ENCODE measurements around the gene JPH4. TPM values are rescaled to one million over a fixed set of nuclear protein-coding genes. Genes with fewer than 3 reads are reported as not detected.

The JPH4 gene
- total RNA-seq, 5 donors from 2014 or later (not counting 1 experiment from before 2014, with no cell fraction given), result 0.10 to 0.13 TPM; not detected in 3

DNA sequence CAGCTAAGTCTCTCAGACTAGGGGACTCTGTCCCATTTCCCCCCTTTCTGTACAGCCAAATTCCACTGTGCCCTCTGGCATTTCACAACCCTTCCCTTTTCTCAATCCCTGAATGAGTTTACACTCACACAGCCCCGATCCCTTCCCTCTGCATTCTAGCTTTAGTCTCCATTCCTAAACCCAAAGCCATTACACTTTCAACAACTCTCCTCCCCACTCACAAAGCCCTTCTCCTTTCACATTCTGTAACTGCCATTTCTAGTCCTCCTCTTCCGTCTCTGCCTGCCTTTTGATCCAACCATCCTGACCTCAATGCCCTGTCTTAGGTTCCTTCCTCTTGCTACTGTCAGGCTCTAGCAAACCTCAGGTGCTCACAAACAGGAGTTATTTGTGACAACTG lies 30.7 kb downstream of the JPH4 start:
- H3K9me3 ChIP-seq, result no peaks in the 10 kb centered on the region
- DNase-seq (no peak), ATAC-seq (replicated peaks in 1 of 4) (no peak)
- H3K36me3 ChIP-seq (ENCODE audit: control insufficient read depth in 2 of 2, extremely low read depth in 1 of 2, insufficient read depth in 1 of 2, low read length in 1 of 2), result no peaks in the 10 kb centered on the region
- H3K27me3 ChIP-seq (replicated peaks in 1 of 2; ENCODE audit: control insufficient read depth in 2 of 2, extremely low read depth in 1 of 2, insufficient read depth in 2 of 2, low read length in 1 of 2), result peaks cover 0 to 19% of the 10 kb centered on the region in 2 experiments
- H3K4me1 ChIP-seq (ENCODE audit: control insufficient read depth in 1 of 2, extremely low read depth in 1 of 2, insufficient read depth in 2 of 2, low read length in 2 of 2), result peaks cover 0 to 16% of the 10 kb centered on the region in 2 experiments
- H3K36me3 Mint-ChIP-seq, result no peaks in the 10 kb centered on the region
- H3K4me3 ChIP-seq (ENCODE audit: control insufficient read depth in 1 of 2, extremely low read depth in 1 of 2, low read length in 1 of 2), result no peak overlapping the region
- H3K27ac Mint-ChIP-seq, result no peak overlapping the region
- peaks cover 6 to 8% (median 6%) of the 10 kb centered on the region in 3 donors for H3K4me1 Mint-ChIP-seq
- H3K27ac ChIP-seq (ENCODE audit: low read length), result no peak overlapping the region
- no peaks in the 10 kb centered on the region for H3K27me3 Mint-ChIP-seq
- CTCF ChIA-PET, result no interaction called here
- H3K9me3 Mint-ChIP-seq, result no peaks in the 10 kb centered on the region
- WGBS (ENCODE audit: insufficient coverage), result 86% methylated on average over 2 of the region's 2 CpGs
- no peak overlapping the region for H3K4me3 Mint-ChIP-seq
- POLR2A ChIA-PET, result no interaction called here

DNA sequence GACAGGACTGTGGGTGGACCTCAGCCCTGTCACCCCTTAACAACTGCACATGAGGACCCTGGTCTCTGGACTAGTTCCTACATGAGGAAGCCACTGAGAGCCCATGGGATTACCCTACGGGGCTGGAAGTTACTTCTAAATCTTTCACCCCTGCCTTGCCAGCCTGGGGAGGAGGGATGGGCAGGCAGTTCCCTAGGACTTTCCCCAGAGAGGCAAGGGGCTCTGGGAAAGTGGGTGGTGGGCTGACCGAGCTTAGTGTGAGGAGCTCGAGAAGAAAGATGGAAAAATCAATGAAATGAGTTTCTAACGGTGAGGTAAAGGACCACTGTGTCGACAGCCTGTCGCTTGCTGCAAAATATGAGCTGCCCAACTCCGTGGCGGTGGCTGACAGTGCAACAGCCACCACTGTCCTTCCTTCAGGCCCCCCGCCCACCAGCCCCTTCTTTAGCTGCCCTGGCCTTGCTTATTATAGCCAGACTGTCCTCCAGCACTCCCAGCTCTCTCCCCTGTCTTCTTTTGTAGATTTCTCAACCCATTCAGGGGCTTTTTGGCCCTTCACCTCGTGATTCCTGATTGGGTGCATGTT lies 32.0 kb downstream of the JPH4 start:
- no peaks in the 10 kb centered on the region for H3K36me3 ChIP-seq (ENCODE audit: control insufficient read depth in 2 of 2, extremely low read depth in 1 of 2, insufficient read depth in 1 of 2, low read length in 1 of 2)
- H3K9me3 ChIP-seq, result no peaks in the 10 kb centered on the region
- ChIA-PET CTCF (no interaction called here), POLR2A (no interaction called here)
- H3K4me1 ChIP-seq (ENCODE audit: control insufficient read depth in 1 of 2, extremely low read depth in 1 of 2, insufficient read depth in 2 of 2, low read length in 2 of 2), result peaks cover 0 to 11% of the 10 kb centered on the region in 2 experiments
- H3K4me3 Mint-ChIP-seq, result no peak overlapping the region
- H3K4me3 ChIP-seq (ENCODE audit: control insufficient read depth in 1 of 2, extremely low read depth in 1 of 2, low read length in 1 of 2), result no peak overlapping the region
- H3K4me1 Mint-ChIP-seq, result peaks cover 0 to 2% (median 2%) of the 10 kb centered on the region in 3 donors
- H3K9me3 Mint-ChIP-seq, result no peaks in the 10 kb centered on the region
- ATAC-seq (replicated peaks in 1 of 4) (no peak), DNase-seq (no peak)
- no peak overlapping the region for H3K27ac Mint-ChIP-seq
- H3K27me3 ChIP-seq (replicated peaks in 1 of 2; ENCODE audit: control insufficient read depth in 2 of 2, extremely low read depth in 1 of 2, insufficient read depth in 2 of 2, low read length in 1 of 2), result peaks cover 0 to 19% of the 10 kb centered on the region in 2 experiments
- H3K27me3 Mint-ChIP-seq, result no peaks in the 10 kb centered on the region
- no peak overlapping the region for H3K27ac ChIP-seq (ENCODE audit: low read length)
- 84% methylated on average over 5 of the region's 10 CpGs for WGBS (ENCODE audit: insufficient coverage)
- no peaks in the 10 kb centered on the region for H3K36me3 Mint-ChIP-seq

DNA sequence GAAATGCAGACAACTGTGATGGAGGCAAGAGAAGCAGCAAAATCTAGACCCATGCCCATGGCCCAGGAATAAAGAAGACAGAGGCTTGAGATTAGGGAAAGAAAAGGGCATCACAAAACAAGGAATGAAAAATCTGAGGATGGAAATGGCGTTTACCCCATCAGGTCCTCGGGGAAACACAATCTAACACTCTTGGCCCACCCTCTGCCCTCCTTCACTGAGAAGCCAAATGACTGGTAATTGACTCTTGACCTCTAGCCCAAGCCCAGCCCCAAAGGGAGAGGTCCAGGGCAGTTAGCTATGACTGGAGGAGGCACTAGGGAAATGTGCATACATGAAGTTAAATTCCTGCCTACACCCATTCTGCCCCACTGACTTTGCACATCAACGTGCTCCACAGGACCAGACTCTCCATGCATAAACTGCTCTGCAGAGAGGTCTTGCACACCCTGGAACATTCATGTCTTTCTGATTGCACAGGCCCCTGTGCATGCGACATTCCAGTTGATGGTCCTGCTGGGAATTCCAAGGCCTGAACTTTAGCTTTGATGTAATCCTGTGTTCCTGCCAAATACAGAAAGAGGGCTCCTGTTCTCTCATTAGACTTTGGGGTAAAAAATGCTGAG lies 32.7 kb downstream of the JPH4 start:
- Mint-ChIP-seq H3K27me3 (no peaks in the 10 kb centered on the region), H3K4me1 (peaks cover 0 to under 1% (median 0%) of the 10 kb centered on the region in 3 donors), H3K36me3 (no peaks in the 10 kb centered on the region), H3K27ac (no peak overlapping the region), H3K4me3 (no peak overlapping the region), H3K9me3 (no peaks in the 10 kb centered on the region)
- Histone ChIP-seq H3K4me3 (ENCODE audit: control insufficient read depth in 1 of 2, extremely low read depth in 1 of 2, low read length in 1 of 2) (no peak overlapping the region), H3K27me3 (replicated peaks in 1 of 2; ENCODE audit: control insufficient read depth in 2 of 2, extremely low read depth in 1 of 2, insufficient read depth in 2 of 2, low read length in 1 of 2) (peaks cover 0 to 12% of the 10 kb centered on the region in 2 experiments), H3K27ac (ENCODE audit: low read length) (no peak overlapping the region), H3K4me1 (ENCODE audit: control insufficient read depth in 1 of 2, extremely low read depth in 1 of 2, insufficient read depth in 2 of 2, low read length in 2 of 2) (peaks cover 0 to 6% of the 10 kb centered on the region in 2 experiments), H3K9me3 (no peaks in the 10 kb centered on the region), H3K36me3 (ENCODE audit: control insufficient read depth in 2 of 2, extremely low read depth in 1 of 2, insufficient read depth in 1 of 2, low read length in 1 of 2) (no peaks in the 10 kb centered on the region)
- WGBS (ENCODE audit: insufficient coverage), result 100% methylated on average over 1 of the region's 4 CpGs
- ATAC-seq (replicated peaks in 1 of 4) (no peak), DNase-seq (no peak)
- ChIA-PET CTCF (interaction anchor here in 1 of 2 donors (0.6 kb wide), 1 partner anchor 55 kb away, joined by 3 read pairs; no protein-coding TSS in a partner anchor), POLR2A (no interaction called here)

DNA sequence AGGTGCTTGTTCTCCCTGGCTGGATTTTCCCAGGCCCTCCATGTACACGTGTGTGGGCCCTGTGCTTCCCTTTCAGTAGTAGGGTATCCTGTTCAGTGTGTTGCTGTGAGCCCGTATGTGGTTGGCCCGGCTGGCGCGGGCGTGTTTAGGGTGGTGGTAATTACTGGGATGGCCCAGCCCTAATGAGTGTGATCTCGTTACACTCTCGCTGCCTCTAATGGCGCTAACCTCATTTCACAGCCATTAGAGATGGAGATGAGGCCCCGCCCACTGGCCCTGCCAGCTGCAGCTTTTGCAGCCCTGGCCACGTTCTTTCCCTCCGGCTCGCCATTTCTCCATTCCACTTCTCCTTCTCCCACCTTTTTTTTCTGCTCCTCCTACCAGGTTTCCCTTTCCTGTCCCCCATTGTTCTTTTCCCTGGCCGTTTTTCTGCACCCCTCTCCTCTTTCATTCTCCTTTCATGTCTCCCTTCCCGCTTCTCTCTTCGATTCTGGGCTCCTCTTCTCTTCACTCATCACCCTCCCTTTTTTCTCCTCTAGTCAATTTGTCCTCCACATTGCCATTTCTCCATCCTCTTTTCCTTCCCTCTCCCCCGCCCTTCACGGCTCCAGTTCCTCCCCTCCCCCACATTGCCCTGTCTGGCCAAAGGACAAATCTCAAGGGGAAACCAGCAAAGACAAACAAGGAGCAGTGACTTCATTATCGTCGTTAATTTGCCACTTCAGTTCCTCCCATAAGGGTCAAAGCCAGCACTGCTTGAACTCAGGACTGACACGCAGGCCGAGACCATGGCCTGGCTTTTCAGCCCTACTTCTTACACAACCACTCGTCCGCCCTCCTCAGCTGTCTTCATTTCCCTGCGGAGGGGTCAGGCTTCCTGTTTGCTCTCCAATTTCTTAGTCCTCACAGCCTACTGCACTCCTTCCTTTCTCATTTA lies 33.8 kb downstream of the JPH4 start:
- Histone ChIP-seq H3K4me1 (ENCODE audit: control insufficient read depth in 1 of 2, extremely low read depth in 1 of 2, insufficient read depth in 2 of 2, low read length in 2 of 2) (no peaks in the 10 kb centered on the region), H3K27me3 (replicated peaks in 1 of 2; ENCODE audit: control insufficient read depth in 2 of 2, extremely low read depth in 1 of 2, insufficient read depth in 2 of 2, low read length in 1 of 2) (peaks cover 0 to 2% of the 10 kb centered on the region in 2 experiments), H3K36me3 (ENCODE audit: control insufficient read depth in 2 of 2, extremely low read depth in 1 of 2, insufficient read depth in 1 of 2, low read length in 1 of 2) (no peaks in the 10 kb centered on the region), H3K27ac (ENCODE audit: low read length) (no peak overlapping the region), H3K4me3 (ENCODE audit: control insufficient read depth in 1 of 2, extremely low read depth in 1 of 2, low read length in 1 of 2) (no peak overlapping the region), H3K9me3 (no peaks in the 10 kb centered on the region)
- H3K36me3 Mint-ChIP-seq, result no peaks in the 10 kb centered on the region
- CTCF ChIA-PET, result interaction anchor here in 1 of 2 donors (0.6 kb wide), 1 partner anchor 54 kb away, joined by 3 read pairs; no protein-coding TSS in a partner anchor
- no peaks in the 10 kb centered on the region for H3K4me1 Mint-ChIP-seq
- no peaks in the 10 kb centered on the region for H3K9me3 Mint-ChIP-seq
- no peak overlapping the region for H3K27ac Mint-ChIP-seq
- WGBS (ENCODE audit: insufficient coverage), result 80% methylated on average over 22 of the region's 25 CpGs
- H3K4me3 Mint-ChIP-seq, result no peak overlapping the region
- ATAC-seq (replicated peaks in 1 of 4) (no peak), DNase-seq (no peak)
- H3K27me3 Mint-ChIP-seq, result peaks cover 0 to 2% of the 10 kb centered on the region in 2 donors
- POLR2A ChIA-PET, result no interaction called here

DNA sequence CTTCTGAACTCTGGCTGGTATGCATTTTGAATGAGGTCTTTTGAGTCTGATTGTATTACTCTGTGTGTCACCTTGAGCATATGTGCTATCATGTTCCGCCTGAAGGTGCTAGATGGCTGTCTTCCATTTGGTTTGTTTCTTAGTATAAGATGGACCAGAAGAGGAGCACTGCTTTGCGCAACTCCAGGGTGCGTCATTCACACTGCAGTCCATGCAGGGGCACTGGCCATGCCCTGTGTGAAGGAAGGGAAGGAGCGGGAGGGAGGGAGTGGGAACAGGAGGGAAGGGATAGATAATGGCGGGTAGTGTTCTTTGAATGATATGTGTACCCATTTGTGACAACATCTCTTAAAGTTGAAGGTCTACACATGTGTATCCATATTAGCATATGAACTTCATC lies 35.2 kb downstream of the JPH4 start:
- Mint-ChIP-seq H3K36me3 (no peaks in the 10 kb centered on the region), H3K27me3 (peaks cover 0 to 6% of the 10 kb centered on the region in 2 donors), H3K27ac (no peak overlapping the region), H3K4me3 (no peak overlapping the region), H3K9me3 (no peaks in the 10 kb centered on the region), H3K4me1 (no peaks in the 10 kb centered on the region)
- 94% methylated on average over 3 of the region's 5 CpGs for WGBS (ENCODE audit: insufficient coverage)
- Histone ChIP-seq H3K27me3 (replicated peaks in 1 of 2; ENCODE audit: control insufficient read depth in 2 of 2, extremely low read depth in 1 of 2, insufficient read depth in 2 of 2, low read length in 1 of 2) (peaks cover 0 to 9% of the 10 kb centered on the region in 2 experiments), H3K27ac (ENCODE audit: low read length) (no peak overlapping the region), H3K4me1 (ENCODE audit: control insufficient read depth in 1 of 2, extremely low read depth in 1 of 2, insufficient read depth in 2 of 2, low read length in 2 of 2) (peaks cover 0 to 3% of the 10 kb centered on the region in 2 experiments), H3K36me3 (ENCODE audit: control insufficient read depth in 2 of 2, extremely low read depth in 1 of 2, insufficient read depth in 1 of 2, low read length in 1 of 2) (no peaks in the 10 kb centered on the region), H3K9me3 (no peaks in the 10 kb centered on the region), H3K4me3 (ENCODE audit: control insufficient read depth in 1 of 2, extremely low read depth in 1 of 2, low read length in 1 of 2) (no peak overlapping the region)
- POLR2A ChIA-PET, result no interaction called here
- CTCF ChIA-PET, result no interaction called here
- ATAC-seq (replicated peaks in 1 of 4) (no peak), DNase-seq (no peak)

DNA sequence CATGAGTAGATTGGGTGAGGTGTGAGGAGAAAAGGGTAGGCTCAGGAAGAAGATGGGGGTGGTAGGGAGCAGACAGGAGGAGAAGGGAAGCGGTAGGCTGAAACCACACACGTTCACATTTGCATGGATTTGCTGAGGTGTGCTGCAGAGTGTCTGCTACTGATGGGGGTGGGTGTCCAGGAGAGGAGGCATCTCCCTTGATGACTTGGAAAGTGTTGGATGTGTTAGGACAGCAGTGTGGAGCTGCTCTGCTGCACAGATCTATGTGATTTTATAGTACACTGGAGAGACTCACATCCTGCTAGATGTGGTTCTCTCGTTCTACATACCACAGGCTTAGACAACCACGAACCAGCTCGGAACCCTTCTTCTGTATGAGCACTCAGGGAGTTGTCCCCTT lies 36.3 kb downstream of the JPH4 start:
- ChIA-PET CTCF (interaction anchor here (0.6 to 1.3 kb wide), 4 partner anchors 9 to 367 kb away, joined by 3 to 10 read pairs (median 4); no protein-coding TSS in a partner anchor), POLR2A (no interaction called here)
- ATAC-seq (replicated peaks in 1 of 4) (no peak), DNase-seq (no peak)
- Histone ChIP-seq H3K9me3 (no peaks in the 10 kb centered on the region), H3K36me3 (ENCODE audit: control insufficient read depth in 2 of 2, extremely low read depth in 1 of 2, insufficient read depth in 1 of 2, low read length in 1 of 2) (no peaks in the 10 kb centered on the region), H3K4me3 (ENCODE audit: control insufficient read depth in 1 of 2, extremely low read depth in 1 of 2, low read length in 1 of 2) (no peak overlapping the region), H3K27ac (ENCODE audit: low read length) (no peak overlapping the region), H3K4me1 (ENCODE audit: control insufficient read depth in 1 of 2, extremely low read depth in 1 of 2, insufficient read depth in 2 of 2, low read length in 2 of 2) (peaks cover 0 to 3% of the 10 kb centered on the region in 2 experiments), H3K27me3 (replicated peaks in 1 of 2; ENCODE audit: control insufficient read depth in 2 of 2, extremely low read depth in 1 of 2, insufficient read depth in 2 of 2, low read length in 1 of 2) (peaks cover 0 to 9% of the 10 kb centered on the region in 2 experiments)
- peaks cover 0 to 6% of the 10 kb centered on the region in 2 donors for H3K27me3 Mint-ChIP-seq
- no peak overlapping the region for H3K27ac Mint-ChIP-seq
- no peak overlapping the region for H3K4me3 Mint-ChIP-seq
- H3K9me3 Mint-ChIP-seq, result no peaks in the 10 kb centered on the region
- WGBS (ENCODE audit: insufficient coverage), result 61% methylated on average over 3 of the region's 5 CpGs
- H3K4me1 Mint-ChIP-seq, result no peaks in the 10 kb centered on the region
- H3K36me3 Mint-ChIP-seq, result no peaks in the 10 kb centered on the region
